HUES48 (cell line): ENCODE data around the gene AMOT.

ENCODE experiments used
- H3K27ac ChIP-seq: one replicate; pipeline ENCODE4 v1.7.0; 2013; ENCODE audit warnings: low read depth, low read length, inconsistent platforms
- H3K27me3 ChIP-seq: 2 replicates; pipeline ENCODE4 v1.6.1; 2013; ENCODE audit warnings: mild to moderate bottlenecking, low read length; ENCODE audit not compliant: control insufficient read depth, insufficient read depth
- H3K36me3 ChIP-seq: 2 replicates; pipeline ENCODE4 v1.6.1; 2013; ENCODE audit warnings: low read length; ENCODE audit not compliant: control insufficient read depth, insufficient read depth
- H3K4me1 ChIP-seq: 2 replicates; pipeline ENCODE4 v1.6.1; 2013; ENCODE audit warnings: mild to moderate bottlenecking, low read length; ENCODE audit not compliant: control insufficient read depth, insufficient read depth
- H3K4me3 ChIP-seq: 2 replicates; pipeline ENCODE4 v1.5.1; 2013; ENCODE audit warnings: mild to moderate bottlenecking, low read depth, low read length
- H3K9ac ChIP-seq: 2 replicates; pipeline ENCODE4 v1.6.1; 2013; ENCODE audit warnings: mild to moderate bottlenecking, low read depth, low read length, moderate library complexity
- H3K9me3 ChIP-seq: 2 replicates; pipeline ENCODE4 v1.6.1; 2013; ENCODE audit warnings: low read length; ENCODE audit not compliant: control insufficient read depth, insufficient read depth

The AMOT gene

DNA sequence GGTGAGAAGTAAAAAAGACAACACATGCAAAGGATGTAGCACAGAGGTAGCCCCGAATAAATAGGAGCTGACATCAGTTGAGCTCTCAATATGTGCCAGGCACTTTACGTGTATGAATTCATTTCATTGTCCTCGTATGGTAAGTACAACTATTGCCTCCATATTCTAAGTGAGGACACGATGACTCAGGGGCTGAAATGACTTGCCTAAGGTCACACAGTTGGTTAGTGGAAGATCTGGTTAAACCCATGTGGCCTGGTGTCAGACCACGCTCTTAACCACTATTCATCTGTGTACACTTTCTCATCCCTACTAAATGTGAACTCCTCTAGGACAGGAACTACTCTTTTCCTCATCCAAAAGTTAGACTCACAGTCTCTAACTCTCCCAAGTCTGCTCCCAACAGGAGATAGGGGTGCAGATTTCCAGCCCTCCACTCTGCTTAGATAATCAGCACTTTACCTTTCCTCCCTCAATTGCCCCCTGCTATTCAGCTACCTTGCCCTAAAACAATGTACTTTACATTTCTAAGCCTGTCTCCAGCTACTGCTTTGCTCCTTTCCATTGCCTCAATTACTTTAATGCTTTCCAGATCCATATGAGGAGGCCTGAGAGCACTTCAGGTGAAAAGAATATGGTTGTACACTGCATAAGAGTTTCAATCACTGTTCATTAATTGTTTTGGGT, 102.1 kb downstream of the AMOT start:
- Histone ChIP-seq H3K9me3 (no peaks in the 10 kb centered on the region), H3K36me3 (no peaks in the 10 kb centered on the region), H3K4me1 (peaks cover 40% of the 10 kb centered on the region), H3K9ac (no peak overlapping the region), H3K27me3 (peaks cover 48% of the 10 kb centered on the region), H3K4me3 (no peak overlapping the region), H3K27ac (no peak overlapping the region)

GRCh38 chrX:112736310-112736709, 104.3 kb downstream of the AMOT start:
- Histone ChIP-seq H3K36me3 (no peaks in the 10 kb centered on the region), H3K27me3 (peaks cover 53% of the 10 kb centered on the region), H3K9ac (no peak overlapping the region), H3K27ac (no peak overlapping the region), H3K4me3 (no peak overlapping the region), H3K4me1 (peaks cover 38% of the 10 kb centered on the region), H3K9me3 (no peaks in the 10 kb centered on the region)

DNA sequence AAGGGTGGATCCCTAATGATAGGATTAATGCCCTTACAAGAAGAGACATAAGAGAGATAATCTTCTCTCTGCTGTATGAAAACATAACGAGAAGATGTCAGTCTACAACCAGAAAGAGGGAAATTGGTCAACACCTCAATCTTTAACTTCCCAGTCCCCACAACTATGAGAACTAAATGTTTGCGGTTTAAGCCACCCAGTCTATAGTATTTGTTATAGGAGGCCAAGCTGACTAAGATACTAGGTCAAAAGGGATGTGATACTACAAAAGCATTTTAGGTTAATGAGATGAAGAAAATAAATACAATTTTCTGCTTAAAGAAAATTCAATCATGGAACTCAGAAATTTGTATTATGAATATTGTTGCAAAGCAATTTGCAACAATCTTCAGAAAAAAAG, 105.5 kb downstream of the AMOT start:
- Histone ChIP-seq H3K27me3 (peaks cover 44% of the 10 kb centered on the region), H3K4me3 (no peak overlapping the region), H3K27ac (no peak overlapping the region), H3K9ac (no peak overlapping the region), H3K9me3 (no peaks in the 10 kb centered on the region), H3K4me1 (peaks cover 33% of the 10 kb centered on the region), H3K36me3 (no peaks in the 10 kb centered on the region)

DNA sequence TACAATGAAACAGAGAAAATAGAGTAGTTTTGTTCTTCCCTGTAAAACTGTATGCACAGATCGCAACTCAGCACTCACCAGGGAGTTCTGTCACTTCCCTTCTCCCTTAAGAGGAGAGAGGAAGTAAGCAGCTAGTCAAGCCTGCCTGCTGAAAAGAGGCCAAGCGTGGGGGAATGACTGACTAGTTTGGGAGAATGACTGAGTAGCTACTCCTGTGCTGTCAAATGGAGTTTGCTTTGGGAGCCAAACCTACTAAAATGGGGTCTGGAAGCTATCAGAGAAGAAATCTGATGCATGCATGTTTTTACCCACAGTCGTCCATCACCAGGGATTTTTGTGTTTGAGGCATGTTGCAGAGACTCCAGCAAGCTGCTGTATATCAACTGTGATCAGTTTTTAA, 106.3 kb downstream of the AMOT start:
- H3K4me1 ChIP-seq: peaks cover 25% of the 10 kb centered on the region
- H3K27ac ChIP-seq: no peak overlapping the region
- 0 out of 2 replicates have a peak overlapping the region, but pooled peaks have one; percentile 7 for H3K4me3 ChIP-seq
- peaks cover 43% of the 10 kb centered on the region for H3K27me3 ChIP-seq
- H3K9ac ChIP-seq: no peak overlapping the region
- no peaks in the 10 kb centered on the region for H3K9me3 ChIP-seq
- no peaks in the 10 kb centered on the region for H3K36me3 ChIP-seq

- Histone ChIP-seq H3K36me3 (no peaks in the 10 kb centered on the region), H3K27ac (no peak overlapping the region), H3K4me3 (no peak overlapping the region), H3K9ac (no peak overlapping the region), H3K4me1 (peaks cover 13% of the 10 kb centered on the region; the same call in 1 of the 2 replicates), H3K27me3 (peaks cover 27% of the 10 kb centered on the region), H3K9me3 (no peaks in the 10 kb centered on the region)
Observed at GRCh38 chrX:112731793-112732192, 108.8 kb downstream of the AMOT start.
